NOMO-1 (cell line): ENCODE measurements around the gene CCDC63.

Source experiments
- DNase-seq, 2 experiments: peaks; one replicate each; lab custom pipeline; 2025; ENCODE audit not compliant: unreplicated experiment in 2 of 2; lab: John Stamatoyannopoulos, UW

CCDC63 gene

DNA sequence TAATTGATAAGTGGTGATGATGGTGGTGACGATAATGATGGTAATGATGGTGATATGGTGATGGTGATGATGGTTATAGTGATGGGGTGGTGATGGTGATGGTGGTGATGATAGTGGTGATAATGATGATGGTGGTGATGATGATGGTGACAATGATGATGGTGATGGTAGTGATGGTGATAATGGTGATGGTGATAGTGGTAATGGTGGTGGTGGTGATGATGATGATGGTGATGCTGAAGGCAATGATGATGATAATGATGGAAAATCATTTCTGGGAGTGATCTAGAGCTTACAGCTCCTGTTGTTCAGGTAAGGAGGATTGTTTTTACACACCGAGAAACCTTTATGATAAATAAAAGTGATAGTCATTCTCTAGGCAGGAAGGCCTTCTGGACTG lies 33.9 kb downstream of the CCDC63 start:
- no peak for DNase-seq

DNA sequence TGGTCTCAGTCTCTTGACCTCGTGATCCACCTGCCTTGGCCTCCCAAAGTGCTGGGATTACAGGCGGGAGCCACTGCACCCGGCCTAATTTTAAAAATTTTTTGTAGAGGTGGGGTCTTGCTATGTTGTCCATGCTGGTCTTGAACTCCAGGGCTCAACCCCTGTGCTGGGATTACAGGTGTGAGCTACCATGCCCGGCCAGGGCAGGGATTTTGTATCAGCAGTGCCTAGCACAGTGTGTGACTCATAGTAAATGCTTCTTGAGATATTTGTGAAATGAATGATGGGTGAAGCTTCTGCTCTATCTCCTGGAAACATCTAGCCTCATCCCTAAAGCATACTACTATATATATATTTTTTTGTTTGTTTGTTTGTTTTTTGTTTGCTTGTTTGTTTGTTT lies 36.5 kb downstream of the CCDC63 start:
- DNase-seq = no peak

DNA sequence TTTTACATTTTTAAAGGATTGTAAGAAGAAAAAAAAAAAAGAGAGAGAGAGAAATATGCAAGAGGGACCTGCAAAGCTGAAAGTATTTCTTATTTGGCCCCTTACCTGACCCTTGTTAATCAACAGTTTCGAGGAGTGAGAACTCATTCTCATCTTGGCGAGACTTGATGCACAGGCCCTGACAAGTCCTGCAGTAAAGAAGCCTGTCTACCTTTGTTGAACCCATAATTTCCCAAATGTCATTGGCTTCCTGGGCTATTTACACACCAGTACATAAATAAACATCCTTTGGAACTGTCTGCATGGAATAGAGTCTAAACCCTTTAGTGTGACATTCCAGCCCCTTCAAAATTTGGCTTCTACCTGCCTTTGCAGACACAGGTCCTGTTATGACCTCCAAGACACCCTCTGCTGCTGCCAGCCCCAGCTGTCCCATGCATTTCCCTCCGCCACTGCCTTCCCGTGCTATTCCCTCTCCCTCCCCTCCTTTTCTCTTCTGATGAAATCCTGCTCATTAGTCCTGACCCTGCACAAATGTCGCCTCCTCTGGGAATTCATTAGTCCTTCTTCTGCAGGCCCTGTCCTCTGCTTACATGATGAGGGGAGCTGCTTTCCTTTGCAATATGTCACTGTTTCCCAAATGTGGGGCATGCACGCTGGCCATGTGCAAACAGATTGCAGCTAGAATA lies 38.5 kb downstream of the CCDC63 start:
- no peak for DNase-seq

DNA sequence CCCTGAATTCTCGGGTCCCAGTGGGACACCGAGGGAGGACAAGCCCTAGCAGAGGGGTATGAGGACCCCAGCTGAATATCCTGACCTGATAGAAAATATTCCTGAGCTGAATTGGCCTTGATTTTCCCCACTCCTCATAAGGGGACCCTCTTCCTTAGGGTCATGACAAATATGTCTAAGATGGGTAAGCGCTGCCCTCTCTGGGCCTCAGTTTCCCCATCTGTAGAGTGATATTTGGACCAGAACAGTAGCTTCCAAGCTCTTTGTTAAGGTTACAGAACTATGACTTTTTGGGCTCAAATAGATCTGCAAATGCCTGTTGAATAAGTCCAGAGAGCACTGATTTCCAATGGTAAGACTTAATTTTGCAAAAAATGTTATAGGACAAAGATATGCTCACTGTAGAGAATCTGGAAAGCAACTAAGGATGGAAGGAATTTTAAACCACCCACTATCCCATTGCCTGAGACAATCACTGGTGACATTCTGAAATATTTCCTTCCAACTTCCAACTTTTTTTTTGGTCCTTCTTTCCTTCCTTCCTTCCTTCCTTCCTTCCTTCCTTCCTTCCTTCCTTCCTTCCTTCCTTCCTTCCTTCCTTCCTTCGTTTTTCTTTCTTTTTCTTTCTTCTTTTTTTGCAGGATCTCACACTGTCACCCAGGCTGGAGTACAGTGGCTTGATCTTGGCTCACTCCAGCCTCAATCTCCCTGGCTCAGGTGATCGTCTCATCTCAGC lies 41.6 kb downstream of the CCDC63 start:
- no peak for DNase-seq

DNA sequence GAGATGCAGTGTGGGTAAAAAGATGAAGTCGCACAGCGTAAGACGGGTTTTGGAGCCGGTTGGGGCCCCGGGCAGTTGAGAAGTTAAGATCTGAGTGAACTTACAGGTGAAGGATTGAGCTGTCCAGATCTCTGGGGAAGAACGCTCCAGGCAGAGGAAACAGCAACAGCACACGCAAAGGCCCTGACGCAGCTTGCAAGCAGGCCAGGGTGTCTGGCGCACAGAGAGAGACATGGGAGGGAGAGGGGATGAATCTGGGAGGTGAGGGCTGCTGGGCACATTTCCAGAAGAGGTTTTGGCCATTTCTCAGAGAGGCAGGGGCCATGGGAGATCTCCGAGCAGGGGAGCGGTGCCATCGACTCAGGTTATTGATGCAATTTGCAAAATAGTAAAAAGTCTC lies 42.6 kb downstream of the CCDC63 start:
- DNase-seq = no peak

DNA sequence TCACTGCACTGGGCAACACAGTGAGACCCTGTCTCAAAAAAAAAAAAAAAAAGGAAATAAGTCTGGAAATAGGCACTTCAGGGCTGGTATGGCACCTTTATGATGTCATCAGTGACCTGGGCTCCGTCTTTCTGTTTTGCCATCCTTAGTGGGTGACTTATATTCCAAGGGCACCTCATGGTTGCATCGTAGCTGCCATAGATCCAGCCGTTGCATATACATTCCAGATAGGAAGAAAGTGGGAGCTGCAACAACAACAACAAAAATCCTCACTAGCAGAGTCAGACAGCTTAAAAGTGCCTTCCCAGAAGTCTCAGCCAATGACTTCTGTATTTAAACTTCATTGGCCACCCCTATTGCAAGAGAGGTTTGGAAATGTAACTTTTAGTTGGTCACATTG lies 47.2 kb downstream of the CCDC63 start:
- DNase-seq = no peak

DNA sequence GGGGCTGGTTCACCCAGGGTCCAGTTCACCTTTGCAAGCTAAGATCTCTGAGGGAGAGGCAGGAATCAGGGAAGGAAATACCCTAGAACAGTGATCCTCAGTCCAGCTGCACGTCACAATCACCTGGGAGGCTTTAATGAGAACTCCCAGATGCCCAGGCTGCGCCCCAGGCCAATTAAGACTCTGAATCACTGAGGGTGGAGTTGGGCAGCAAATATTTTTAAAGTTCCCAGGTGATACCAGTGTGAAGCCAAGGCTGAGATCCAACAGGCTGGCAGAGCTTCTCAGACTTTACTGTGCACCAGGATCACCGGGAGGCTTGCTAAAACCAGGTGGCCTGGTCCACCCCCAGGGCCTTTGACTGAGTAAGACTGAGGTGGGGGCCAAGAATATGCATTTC lies 49.8 kb downstream of the CCDC63 start:
- no peak for DNase-seq

DNA sequence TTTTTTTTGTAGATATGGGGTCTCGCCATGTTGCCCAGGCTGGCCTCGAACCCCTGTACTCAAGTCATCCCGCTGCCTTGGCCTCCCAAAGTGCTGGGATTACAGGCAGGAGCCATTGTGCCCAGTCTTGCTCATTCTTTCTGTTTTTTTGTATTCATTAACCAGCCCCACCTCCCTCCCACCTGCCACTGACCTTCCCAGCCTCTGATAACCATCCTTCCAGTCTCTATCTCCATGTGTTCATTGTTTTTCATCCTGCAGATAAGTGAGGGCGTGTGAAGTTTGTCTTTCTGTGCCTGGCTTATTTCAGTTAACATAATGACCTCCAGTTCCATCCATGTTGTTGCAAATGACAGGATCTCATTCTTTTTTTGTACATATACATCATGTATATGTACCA lies 54.6 kb downstream of the CCDC63 start:
- no peak for DNase-seq

DNA sequence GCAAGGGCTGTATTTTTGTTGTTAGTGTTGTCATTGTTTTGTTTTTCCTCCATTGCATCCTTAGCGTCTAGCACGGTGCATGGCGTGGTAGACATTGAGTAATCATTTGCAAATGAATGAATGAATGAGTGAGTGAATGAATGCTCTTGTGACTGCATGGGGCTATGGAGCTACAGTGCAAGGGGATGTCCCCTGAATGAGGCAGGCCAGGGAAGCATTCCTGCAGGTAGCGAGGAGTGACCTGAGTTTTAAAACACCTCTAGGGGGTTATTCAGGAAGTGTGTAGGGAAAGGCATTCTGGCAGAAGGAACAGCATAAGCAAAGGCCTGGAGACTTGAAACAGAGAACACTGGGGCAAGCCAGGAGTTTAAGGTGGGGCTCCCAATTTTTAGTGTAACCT lies 56.7 kb downstream of the CCDC63 start:
- DNase-seq = no peak

DNA sequence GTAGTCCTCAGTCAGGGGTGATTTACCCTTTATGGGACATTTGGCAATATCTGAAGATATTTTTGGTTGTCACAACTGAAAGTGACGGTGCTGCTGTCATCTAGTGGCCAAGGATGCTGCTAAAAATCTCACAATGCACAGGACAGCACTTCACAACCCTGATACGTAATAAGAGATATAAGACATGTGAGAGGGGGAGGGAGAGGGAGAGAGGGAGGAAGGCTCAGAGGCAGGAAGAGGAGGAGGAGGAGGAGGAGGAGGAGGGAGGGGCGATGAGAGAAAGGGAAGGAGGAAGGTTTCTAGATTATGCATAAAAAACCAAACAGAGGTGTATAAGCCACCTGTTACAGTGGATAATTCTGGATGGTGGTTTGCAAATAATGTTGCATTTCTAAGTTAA lies 59.3 kb downstream of the CCDC63 start:
- DNase-seq = peak; percentile 60 to 69

DNA sequence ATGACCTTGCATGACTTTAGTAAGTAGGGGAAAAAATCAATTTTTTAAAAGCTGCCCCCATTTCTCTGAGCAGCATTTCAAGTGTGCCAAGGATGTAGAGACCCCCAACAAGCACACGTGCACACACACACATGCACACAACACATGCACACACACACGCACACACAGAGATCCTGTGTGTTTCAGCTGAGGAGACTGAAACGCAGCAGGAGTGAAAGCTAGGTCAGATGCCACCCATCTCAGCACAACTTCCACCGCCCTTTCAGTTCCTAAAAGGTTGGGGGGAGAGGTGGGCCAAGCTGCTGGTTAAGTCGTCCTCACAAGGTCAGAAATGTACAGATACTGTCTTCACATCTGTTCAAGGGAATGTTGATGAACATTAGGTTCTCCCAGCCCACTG lies 59.7 kb downstream of the CCDC63 start:
- no peak for DNase-seq

DNA sequence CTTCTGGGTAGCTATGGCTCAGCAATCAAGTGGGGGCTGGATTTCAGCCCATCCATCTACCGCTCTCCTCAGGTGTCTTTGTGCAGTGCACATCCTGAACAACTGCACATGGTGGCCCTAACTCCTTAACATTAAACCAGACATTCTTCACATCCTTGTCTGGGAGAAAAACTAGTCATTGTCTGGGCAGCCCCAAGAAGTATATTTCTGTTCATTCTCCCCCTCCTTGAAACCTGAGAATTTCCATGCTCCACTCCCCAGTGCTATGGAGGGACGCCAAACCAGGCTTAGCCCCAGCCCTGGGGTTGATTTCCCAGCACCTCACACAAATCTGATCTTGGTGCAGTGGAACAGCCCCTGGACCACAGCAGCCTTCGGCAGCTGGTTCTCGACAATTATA lies 60.2 kb downstream of the CCDC63 start:
- DNase-seq = no peak

DNA sequence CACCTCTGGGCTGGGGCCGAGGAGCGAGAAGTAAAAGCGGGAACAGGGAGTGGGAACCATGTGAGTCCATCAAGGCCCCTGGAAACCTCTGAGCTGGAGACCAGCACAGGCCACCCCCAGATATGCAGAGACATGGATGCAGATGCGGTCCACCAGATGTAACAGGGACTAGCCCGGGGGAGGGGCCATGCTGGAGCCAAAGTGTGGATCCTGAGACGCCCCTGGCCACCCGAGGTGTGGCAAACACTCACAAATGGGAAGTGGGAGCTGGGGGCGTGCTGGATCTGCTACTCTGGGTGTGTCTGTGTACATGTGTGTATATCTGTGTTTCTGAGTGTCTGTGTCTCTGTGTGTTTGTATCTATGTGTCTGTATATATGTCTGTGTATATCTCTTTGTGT lies 60.8 kb downstream of the CCDC63 start:
- DNase-seq = no peak

DNA sequence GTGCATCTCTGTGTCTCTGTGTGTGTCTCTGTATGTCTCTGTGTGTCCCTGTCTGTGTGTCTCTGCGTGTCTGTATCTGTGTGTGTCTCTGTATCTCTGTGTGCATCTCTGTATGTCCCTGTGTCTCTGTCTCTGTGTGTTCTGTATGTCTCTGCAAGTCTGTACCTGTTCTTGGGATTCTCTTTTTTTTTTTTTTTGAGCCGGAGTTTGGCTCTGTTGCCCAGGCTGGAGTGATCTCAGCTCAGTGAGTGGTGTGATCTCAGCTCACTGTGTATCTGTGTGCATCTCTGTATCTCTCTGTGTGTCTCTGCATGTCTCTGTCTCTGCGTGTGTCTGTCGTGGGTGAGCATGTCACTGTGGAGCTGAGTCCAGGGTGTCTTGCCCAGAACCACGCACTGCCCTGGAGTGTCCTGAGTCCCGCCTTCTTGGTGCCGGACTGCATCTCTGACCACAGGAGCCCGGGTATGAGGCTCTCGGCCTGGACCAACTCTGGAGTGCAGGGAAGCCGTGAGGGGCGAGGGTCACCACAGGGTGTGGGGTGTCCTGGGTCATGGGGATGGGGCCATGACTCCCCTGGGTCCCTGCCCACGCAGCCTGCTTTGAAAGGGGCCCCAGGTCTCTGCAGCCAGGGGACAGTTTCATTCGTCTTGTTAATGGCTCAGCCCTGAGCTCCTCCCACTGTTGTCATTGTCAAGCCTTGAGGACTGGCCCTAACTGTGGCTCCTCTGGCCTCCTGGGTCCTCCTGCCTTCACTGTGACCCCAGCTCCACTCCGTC lies 61.8 kb downstream of the CCDC63 start:
- no peak for DNase-seq

DNA sequence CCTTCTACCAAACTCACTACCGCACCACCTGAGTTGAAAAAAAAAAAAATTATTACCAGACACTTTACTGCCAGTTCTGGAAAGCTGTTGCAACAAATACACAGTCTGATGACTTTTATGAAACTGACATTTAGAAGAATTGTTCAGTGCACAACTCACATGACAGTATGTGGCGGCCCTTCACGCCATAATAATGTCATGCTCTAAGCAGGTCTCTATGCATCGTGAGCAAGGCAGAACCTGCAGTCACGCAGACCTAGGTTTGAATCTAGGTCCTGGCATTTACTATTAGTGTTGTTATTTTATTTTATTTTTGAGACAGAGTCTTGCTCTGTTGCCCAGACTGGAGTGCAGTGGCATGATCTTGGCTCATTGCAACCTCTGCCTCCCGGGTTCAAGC lies 65.5 kb downstream of the CCDC63 start:
- no peak for DNase-seq

DNA sequence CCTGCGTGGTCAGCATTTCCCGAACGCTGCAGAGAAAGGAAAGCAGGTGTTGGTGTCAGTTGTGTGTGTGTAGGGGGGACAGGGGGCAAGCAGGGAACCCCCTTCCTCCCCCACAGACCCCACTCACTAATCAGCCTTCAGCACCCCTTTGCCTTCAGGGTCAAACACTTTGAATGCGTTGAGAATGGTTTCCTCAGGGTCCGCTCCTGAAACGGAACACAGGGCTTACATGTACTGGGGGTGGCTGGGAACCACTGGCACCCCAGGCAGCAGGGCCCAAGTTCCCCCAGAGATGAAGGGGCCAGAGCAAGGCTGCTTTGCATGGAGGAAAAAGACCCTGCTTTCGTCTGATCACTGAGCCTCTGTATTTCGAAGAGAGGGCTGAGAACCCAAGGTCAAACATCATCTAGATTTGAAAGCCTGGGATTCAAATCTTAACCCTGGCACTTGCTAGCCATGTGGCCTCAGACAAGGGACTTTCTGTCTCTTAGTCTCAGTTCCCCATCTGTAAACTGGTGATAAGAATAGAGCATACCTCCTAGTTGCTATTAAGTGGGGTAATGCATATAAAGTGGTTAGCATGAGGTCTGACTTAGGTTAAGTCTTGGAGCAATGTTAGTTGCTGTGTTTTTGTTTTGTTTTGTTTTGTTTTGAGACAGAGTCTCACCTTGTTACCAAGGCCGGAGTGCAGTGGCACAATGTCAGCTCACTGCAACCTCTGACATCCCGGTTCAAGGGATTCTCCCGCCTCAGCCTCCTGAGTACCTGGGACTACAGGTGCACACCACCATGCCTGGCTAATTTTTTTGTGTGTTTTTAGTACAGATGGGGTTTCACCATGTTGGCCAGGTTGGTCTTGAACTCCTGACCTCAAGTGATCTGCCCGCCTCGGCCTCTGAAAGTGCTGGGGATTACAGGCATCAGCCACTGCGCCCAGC lies 66.6 kb downstream of the CCDC63 start:
- DNase-seq = peak; percentile 34 to 80

DNA sequence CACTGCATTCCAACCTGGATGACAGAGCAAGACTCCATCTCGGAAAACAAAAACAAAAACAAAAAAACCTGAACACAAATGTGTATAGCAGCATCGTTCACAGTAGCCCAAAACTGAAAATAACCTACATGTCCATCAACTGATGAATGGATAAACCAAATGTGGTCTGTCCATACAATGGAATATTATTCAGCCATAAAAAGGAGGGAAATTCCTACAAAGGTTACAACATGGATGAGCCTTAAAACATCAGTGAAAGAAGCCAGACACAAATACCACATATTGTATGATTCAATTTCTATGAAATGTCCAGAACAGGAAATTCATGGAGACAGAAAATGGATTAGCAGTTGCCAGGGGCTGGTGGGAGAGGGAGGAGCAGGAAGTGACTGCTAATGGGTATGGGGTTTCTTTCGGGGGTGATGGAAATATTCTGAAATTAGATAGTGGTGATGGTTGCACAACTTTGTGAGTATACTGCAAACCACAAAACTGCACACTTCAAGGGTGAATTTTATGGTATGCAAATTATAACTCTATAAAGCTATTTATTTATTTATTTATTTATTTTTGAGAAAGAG lies 69.6 kb downstream of the CCDC63 start:
- DNase-seq = no peak

DNA sequence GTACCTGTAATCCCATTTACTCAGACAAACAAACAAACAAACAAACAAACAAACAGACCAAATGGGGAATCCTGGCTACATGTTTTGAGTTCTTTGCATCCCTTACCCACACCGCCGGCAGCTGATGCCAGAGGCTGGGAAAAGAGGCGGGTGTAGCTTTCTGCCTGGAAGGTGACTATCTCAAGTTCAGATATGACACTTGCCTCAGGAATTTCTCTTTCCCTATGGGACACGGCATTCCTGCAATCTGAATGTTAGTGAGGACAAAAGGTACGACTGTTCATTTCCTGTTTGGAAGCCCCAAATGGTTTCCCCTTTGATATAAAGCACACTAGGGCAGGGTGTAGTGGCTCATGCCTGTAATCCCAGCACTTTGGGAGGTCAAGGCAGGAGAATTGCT lies 70.7 kb downstream of the CCDC63 start:
- DNase-seq = no peak

DNA sequence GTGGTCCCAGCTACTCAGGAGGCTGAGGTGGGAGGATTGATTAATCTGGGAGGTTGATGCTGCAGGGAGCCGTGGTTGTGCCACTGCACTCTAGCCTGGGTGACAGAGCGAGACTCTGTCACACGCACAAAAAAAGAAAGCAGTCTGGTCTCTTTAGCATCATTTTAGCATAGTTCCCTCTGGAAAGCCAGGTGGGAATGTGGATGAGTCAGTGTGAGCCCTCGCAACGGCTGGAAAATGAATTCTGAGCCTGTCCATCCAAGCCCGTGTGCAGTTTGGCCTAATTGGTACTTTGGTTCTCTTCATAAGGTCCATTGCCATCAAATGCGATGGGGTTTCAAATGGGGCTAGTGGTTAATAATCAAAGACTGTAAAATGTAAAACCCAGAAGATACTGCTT lies 71.2 kb downstream of the CCDC63 start:
- DNase-seq = no peak

DNA sequence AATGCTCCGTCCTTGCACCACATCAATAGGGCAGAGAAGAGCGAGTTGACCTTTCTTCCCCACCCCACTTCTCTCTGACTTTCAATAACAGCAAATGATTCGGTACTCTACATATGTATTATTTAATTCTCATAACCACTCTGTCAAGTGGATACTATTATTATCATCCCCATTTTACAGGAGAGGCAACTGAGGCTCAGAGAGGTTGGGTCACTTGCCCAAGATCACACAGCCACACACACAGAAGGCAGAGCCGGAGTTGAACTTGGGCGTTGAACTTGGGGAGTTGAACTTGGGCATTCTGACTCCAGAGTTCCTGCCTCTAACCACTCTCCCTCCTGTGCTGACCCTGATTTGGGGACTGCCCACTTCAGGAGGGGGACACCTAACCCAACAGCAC lies 72.9 kb downstream of the CCDC63 start:
- DNase-seq = no peak
